Thoracic aorta (tissue), 2 donors: ENCODE data around the gene PRR13. TPM values are rescaled to one million over a fixed set of nuclear protein-coding genes. Genes with fewer than 3 reads are reported as not detected.
A peak's percentile ranks its signal among the peaks of the same experiment; 100 is the strongest.
"Not testable (repeated sequence)": the region's sequence is repeated elsewhere in the genome, so short reads cannot be mapped to it uniquely, and the experiment has no call there.

Experiments used
- ATAC-seq: fragments of 150-250 bp; one replicate; pipeline ENCODE4 v1.8.0; 2017; ENCODE audit warnings: low read depth; ENCODE audit not compliant: insufficient number of reproducible peaks, low FRiP score
- DNase-seq: peaks from one replicate; pipeline ENCODE4 v3.0.0-alpha.2; 2020; ENCODE audit warnings: low spot score
- H3K27ac ChIP-seq, 2 donors: fragments of 200-600 bp; sonication (generic); 1 replicate in 1 of 2; 2 replicates in 1 of 2; pipeline ENCODE4 v1.5.1; 2016; ENCODE audit warnings: mild to moderate bottlenecking in 2 of 2, moderate library complexity in 2 of 2
- H3K27me3 ChIP-seq: fragments of 200-600 bp; sonication (generic); replicated peaks from 2 replicates; pipeline ENCODE4 v1.6.0; 2016; ENCODE audit warnings: mild to moderate bottlenecking; ENCODE audit not compliant: insufficient read depth
- H3K36me3 ChIP-seq: fragments of 200-600 bp; sonication (generic); one replicate; pipeline ENCODE4 v1.5.1; 2016
- H3K4me1 ChIP-seq, 2 donors: fragments of 200-600 bp; sonication (generic); 1 replicate in 1 of 2; 2 replicates in 1 of 2; pipeline versions ENCODE4 v1.5.1 to v1.6.0; 2016; ENCODE audit warnings: low read depth in 2 of 2, mild to moderate bottlenecking in 1 of 2; ENCODE audit not compliant: control insufficient read depth in 1 of 2
- H3K4me3 ChIP-seq: fragments of 200-600 bp; sonication (generic); 2 replicates; pipeline ENCODE4 v1.5.1; 2016; ENCODE audit warnings: mild to moderate bottlenecking
- H3K9me3 ChIP-seq: fragments of 200-600 bp; sonication (generic); 2 replicates; pipeline ENCODE4 v1.5.1; 2016
- total RNA-seq, 2 donors: library from RNA; depleted of rRNA; stranded (reverse); fragments of >200 nt; gene quantifications; one replicate each; pipeline versions ENCODE4 v1.1.0 to v1.2.3, GENCODE V29; 2016
- TF ChIP-seq, protein P1 (sequence below): fragments of 200-600 bp; sonication (generic); IDR thresholded peaks from one replicate; pipeline ENCODE4 v1.5.1; 2019; ENCODE audit warnings: antibody characterized with exemption

PRR13 gene
- total RNA-seq, 2 donors from 2014 or later, result 53.6 to 86.2 TPM

DNA sequence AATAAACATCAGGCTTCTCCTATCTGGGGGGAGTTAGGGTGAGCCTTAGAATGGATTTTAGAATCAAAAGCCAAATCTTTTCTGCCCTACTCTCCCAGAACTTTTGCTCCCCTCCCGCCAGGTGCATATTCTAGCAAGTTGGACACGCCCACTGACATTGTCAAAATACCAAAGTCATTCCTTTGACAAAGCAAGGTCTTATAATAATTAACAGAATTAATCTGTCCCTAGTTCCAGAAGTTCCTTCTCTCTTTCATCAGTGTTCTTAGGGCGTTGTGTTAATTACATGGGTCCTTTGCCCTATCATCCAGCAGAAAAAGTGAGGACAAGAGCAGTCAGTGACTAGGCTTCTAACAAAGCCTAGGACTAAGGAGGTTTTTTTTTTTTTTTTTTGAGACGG is 2.4 kb downstream of the PRR13 start:
- no peak overlapping the region for H3K27ac ChIP-seq
- peaks cover 22% of the 10 kb centered on the region for H3K36me3 ChIP-seq
- no peaks in the 10 kb centered on the region for H3K9me3 ChIP-seq
- H3K27me3 ChIP-seq, result no peaks in the 10 kb centered on the region
- H3K4me1 ChIP-seq, result peaks cover 15 to 16% of the 10 kb centered on the region in 2 donors
- DNase-seq, result no peak
- no peak for ATAC-seq
- H3K4me3 ChIP-seq, result no peak overlapping the region
- TF ChIP-seq, protein P1, sequence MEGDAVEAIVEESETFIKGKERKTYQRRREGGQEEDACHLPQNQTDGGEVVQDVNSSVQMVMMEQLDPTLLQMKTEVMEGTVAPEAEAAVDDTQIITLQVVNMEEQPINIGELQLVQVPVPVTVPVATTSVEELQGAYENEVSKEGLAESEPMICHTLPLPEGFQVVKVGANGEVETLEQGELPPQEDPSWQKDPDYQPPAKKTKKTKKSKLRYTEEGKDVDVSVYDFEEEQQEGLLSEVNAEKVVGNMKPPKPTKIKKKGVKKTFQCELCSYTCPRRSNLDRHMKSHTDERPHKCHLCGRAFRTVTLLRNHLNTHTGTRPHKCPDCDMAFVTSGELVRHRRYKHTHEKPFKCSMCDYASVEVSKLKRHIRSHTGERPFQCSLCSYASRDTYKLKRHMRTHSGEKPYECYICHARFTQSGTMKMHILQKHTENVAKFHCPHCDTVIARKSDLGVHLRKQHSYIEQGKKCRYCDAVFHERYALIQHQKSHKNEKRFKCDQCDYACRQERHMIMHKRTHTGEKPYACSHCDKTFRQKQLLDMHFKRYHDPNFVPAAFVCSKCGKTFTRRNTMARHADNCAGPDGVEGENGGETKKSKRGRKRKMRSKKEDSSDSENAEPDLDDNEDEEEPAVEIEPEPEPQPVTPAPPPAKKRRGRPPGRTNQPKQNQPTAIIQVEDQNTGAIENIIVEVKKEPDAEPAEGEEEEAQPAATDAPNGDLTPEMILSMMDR, result no peak

DNA sequence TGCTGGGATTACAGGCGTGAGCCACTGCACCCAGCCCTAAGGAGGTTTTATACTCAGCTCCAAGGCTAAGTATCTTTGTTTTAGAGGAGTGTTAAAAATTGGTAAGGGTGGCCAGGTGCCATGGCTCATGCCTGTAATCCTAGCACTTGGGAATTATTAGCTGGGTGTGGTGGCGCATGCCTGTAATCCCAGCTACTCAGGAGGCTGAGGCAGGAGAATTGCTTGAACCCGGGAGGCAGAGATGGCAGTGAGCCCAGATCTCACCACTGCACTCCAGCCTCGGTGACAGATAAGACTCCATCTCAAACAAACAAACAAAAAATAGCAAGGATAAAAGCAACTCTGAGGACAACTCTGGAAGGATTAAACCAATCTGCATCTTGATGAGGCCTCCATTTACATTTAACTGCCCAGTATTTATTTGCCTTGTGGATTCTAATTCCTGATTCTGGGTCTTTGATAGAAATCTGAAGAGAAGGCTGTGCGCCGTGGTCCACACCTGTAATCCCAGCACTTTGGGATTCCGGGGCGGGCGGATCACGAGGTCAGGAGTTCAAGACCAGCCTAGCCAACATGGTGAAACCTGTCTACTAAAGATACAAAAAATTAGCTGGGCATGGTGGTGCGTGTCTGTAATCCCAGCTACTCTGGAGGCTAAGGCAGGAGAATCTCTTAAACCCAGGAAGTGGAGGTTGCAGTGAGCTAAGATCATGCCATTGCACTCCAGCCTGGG is 3.2 kb downstream of the PRR13 start:
- not testable (repeated sequence) for H3K27me3 ChIP-seq, H3K4me3 ChIP-seq, H3K27ac ChIP-seq, ATAC-seq, DNase-seq, H3K9me3 ChIP-seq
- Histone ChIP-seq H3K36me3 (peaks cover 22% of the 10 kb centered on the region), H3K4me1 (peaks cover 15 to 16% of the 10 kb centered on the region in 2 donors)

DNA sequence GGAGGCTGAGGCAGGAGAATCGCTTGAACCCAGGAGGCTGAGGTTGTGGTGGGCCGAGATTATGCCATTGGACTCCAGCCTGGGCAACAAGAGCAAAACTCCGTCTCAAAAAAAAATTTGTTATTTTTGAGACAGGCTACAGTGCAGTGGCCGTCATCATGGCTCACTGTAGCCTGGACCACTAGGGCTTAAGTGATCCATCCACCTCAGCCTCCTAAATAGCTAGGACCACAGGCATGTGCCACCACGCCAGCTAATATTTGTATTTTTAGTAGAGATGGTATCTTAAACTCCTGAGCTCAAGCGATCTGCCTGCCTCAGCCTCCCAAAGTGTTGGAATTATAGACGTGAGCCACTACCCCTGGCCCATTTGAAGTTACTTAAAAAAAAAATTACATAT is 9.4 kb downstream of the PRR13 start:
- H3K9me3 ChIP-seq, result no peaks in the 10 kb centered on the region
- DNase-seq (no peak), ATAC-seq (no peak)

DNA sequence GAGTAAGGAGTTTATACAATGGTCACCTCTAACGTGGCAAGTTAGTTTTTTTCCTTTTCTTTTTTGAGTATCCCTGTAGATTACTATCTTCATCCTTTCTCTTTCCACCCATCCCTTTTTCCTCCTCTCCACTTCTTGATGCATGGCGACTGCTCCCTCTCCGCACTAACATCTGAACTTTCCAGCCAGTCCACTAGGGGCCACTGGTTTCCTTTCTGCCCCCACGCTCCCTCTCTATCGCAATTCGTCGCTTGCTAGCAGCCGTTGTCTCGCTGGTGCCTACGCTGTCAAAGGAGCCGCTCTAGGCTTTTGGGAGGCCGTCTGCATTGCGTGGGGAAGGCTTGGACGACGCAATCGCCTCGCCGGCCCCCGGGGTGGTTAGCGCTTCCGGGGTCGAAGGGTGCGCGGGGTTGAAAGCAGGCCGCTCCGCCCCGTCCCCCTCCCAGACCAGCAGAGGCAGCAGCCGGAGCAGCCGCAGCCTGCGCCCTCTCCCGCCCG is 10.2 kb downstream of the PRR13 start, which contains the start of gene PCBP2:
Gene PCBP2, plus strand, starts transcription at position 442 of the 498 bp plus-strand sequence. CDS start 2,699 bp downstream, outside the sequence.
- Histone ChIP-seq H3K9me3 (no peaks in the 10 kb centered on the region), H3K36me3 (peaks cover 32% of the 10 kb centered on the region), H3K4me1 (peaks cover 17 to 22% of the 10 kb centered on the region in 2 donors), H3K27ac (peak within 1 kb of the TSS; percentile 96 to 98), H3K27me3 (no peaks in the 10 kb centered on the region), H3K4me3 (peak within 1 kb of the TSS; percentile 99)
- DNase-seq (peak; percentile 93), ATAC-seq (peak; percentile 94)
- TF ChIP-seq, protein P1, result peak; percentile 87

More for the DNA sequence above, 9.4 kb downstream of the PRR13 start:
- TF ChIP-seq, protein P1, result no peak
- Histone ChIP-seq H3K4me3 (no peak overlapping the region), H3K27ac (no peak overlapping the region), H3K36me3 (peaks cover 26% of the 10 kb centered on the region), H3K27me3 (no peaks in the 10 kb centered on the region), H3K4me1 (peaks cover 17 to 22% of the 10 kb centered on the region in 2 donors)

DNA sequence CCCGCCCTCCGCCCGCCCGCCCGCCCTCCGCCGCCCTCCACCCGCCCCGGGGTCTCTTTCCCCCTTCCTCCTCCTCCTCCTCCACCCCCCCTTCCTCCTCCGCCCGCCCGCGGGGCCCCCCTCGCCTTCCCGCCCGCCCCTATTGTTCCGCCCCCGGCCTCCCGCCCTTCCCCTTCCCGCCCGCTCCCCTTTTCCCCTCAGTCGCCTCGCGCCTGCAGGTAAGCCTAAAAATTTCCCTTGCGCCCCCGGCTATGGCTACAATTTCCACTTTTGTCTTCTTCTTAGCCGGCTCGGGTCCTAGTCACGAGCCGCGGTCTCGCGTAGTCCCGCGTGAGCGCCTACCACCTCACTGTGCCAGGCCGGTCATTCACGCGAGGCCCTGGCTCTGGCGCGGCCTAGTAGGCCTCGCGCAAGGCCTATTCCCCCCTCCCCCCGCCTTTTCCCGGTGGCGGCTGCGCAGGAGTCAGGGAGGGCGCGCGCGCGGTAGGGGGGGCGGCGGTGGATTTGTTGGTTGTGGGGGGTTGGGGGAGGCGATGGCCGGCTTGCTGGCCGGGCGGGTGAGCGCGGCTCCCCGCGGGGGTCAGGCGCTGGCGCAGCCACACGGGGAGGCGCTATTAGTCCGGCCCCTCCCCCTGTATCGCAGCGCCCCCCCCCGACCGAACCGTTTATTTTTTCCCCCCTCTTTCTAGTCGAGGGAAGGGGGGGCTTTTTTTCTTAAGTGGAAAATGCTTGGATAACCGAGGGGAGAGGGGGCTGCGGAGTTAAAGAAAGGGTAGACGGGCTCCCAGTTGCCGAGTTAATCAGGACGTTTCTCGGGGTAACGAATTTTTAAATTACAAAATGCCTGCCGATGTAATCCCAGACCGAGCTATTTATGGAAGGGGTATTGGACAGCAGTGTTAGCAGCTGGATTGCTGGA is 10.9 kb downstream of the PRR13 start:
- peak overlapping the region; percentile 99 for H3K4me3 ChIP-seq
- peaks cover 17 to 22% of the 10 kb centered on the region in 2 donors for H3K4me1 ChIP-seq
- DNase-seq (peak; percentile 78), ATAC-seq (peak; percentile 32)
- H3K27me3 ChIP-seq, result no peaks in the 10 kb centered on the region
- TF ChIP-seq, protein P1, result peak; percentile 35
- peaks cover 39% of the 10 kb centered on the region for H3K36me3 ChIP-seq
- H3K9me3 ChIP-seq, result no peaks in the 10 kb centered on the region
- H3K27ac ChIP-seq, result peak overlapping the region; percentile 96 to 98
